Measurements from ENCODE around the gene RASAL2.

RASAL2 gene

DNA sequence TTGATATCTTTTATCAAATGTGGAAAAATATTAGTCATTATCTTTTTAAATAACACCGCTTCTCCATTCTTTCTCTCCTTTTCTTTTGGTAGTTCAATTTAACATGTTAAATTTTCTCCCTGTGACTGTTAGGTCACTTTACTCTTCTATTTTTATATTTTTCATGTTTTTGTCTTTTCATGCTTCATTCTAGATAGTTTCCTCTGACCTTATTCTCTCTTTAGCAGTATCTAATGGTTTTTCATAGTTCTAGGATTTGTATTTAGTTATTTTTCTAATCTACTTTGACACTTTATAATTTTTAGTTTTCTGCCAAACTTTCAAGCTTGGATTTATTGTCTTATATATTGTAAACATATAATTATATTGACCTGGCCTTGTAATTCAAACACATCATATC lies 116.0 kb downstream of the RASAL2 start:
- TF ChIP-seq, protein P1, sequence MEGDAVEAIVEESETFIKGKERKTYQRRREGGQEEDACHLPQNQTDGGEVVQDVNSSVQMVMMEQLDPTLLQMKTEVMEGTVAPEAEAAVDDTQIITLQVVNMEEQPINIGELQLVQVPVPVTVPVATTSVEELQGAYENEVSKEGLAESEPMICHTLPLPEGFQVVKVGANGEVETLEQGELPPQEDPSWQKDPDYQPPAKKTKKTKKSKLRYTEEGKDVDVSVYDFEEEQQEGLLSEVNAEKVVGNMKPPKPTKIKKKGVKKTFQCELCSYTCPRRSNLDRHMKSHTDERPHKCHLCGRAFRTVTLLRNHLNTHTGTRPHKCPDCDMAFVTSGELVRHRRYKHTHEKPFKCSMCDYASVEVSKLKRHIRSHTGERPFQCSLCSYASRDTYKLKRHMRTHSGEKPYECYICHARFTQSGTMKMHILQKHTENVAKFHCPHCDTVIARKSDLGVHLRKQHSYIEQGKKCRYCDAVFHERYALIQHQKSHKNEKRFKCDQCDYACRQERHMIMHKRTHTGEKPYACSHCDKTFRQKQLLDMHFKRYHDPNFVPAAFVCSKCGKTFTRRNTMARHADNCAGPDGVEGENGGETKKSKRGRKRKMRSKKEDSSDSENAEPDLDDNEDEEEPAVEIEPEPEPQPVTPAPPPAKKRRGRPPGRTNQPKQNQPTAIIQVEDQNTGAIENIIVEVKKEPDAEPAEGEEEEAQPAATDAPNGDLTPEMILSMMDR (IDR thresholded peaks at IDR 0.05; ENCODE audit: control insufficient read depth, insufficient read depth, low read depth, low read length, missing control alignments) = no peak
- DNase-seq (ENCODE audit: low read depth) = no peak
- no peak overlapping the region for H3K4me3 ChIP-seq (ENCODE audit: control insufficient read depth, low read depth, low read length)

- no peak for DNase-seq (ENCODE audit: low read depth)
Measured at GRCh38 chr1:178218550-178218949, 124.6 kb downstream of the RASAL2 start.

GRCh38 chr1:178220094-178220493 lies 126.2 kb downstream of the RASAL2 start:
- DNase-seq (ENCODE audit: low read depth) = no peak
- H3K4me3 ChIP-seq (ENCODE audit: control insufficient read depth, low read depth, low read length) = no peak overlapping the region
- TF ChIP-seq, protein P1 (IDR thresholded peaks at IDR 0.05; ENCODE audit: control insufficient read depth, insufficient read depth, low read depth, low read length, missing control alignments) = no peak

More at GRCh38 chr1:178218550-178218949, 124.6 kb downstream of the RASAL2 start:
- TF ChIP-seq, protein P1 (IDR thresholded peaks at IDR 0.05; ENCODE audit: control insufficient read depth, insufficient read depth, low read depth, low read length, missing control alignments) = no peak
- no peak overlapping the region for H3K4me3 ChIP-seq (ENCODE audit: control insufficient read depth, low read depth, low read length)

DNA sequence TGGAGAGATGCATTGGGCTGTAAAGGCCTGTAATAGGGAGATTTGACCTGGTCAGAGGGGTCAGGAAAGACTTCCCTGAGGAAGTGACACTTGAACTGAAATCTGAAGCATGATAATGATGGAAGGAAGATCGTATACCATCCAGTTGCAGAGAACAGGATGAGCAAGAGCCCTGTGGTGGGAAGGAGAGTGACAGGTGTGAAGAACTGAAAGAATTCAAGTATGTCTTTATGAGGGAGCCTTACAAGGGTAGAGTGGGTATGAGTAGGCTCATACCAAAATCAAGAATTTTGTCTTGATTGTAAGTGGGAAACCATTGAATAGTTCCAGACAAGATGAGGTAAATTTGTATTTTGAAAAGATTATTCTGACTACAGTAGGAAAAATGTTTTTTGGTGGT lies 129.4 kb downstream of the RASAL2 start:
- TF ChIP-seq, protein P1 (IDR thresholded peaks at IDR 0.05; ENCODE audit: control insufficient read depth, insufficient read depth, low read depth, low read length, missing control alignments) = no peak
- DNase-seq (ENCODE audit: low read depth) = no peak
- no peak overlapping the region for H3K4me3 ChIP-seq (ENCODE audit: control insufficient read depth, low read depth, low read length)

- TF ChIP-seq, protein P1 (IDR thresholded peaks at IDR 0.05; ENCODE audit: control insufficient read depth, insufficient read depth, low read depth, low read length, missing control alignments) = no peak
- no peak for DNase-seq (ENCODE audit: low read depth)
- no peak overlapping the region for H3K4me3 ChIP-seq (ENCODE audit: control insufficient read depth, low read depth, low read length)
Measured at GRCh38 chr1:178224358-178224757, 130.5 kb downstream of the RASAL2 start.

DNA sequence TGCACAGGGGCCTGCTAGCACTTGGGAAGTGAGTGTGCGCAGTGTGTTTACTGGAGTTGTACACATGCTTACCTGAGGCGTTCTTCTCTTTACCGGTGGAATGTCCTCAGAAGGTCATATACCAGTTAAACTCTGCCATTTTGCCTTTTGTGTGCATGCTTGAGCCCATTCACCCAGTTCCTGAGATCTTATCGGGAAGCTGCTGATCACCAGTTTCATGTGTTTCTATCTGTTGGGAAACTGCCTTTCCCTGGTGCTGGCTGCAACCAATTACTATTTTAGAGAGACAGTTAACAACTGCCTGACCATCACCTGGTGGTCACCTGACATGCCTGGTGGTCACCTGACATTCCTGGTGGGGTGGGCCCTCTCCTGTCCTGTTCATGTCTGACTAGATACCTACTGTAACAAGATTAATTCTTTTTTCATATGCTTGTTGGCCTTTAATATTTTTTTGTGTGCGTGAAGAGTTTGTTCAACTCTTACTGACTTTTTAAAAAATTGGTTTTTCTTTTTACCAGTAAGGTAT lies 137.0 kb downstream of the RASAL2 start:
- DNase-seq (ENCODE audit: low read depth) = no peak
- no peak overlapping the region for H3K4me3 ChIP-seq (ENCODE audit: control insufficient read depth, low read depth, low read length)
- TF ChIP-seq, protein P1 (IDR thresholded peaks at IDR 0.05; ENCODE audit: control insufficient read depth, insufficient read depth, low read depth, low read length, missing control alignments) = no peak

DNA sequence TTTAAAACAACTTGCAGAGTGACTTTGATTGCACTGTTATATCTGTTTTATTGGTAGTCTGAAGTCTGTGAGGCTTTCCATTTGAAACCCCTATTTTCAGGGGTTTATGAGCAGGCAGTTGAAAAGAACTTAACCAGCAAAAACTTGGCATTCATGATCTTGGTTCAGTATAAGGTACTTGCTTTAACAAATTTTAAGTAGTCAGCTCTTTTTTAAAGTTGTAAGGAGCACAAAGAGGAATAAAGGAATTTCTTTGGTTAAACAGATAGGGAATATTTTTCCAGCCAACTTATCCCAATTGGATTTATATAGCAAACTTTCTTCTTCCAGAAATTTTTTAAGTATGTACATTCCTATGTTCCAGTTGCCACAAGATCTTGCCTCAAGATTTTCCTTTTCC lies 138.2 kb downstream of the RASAL2 start:
- DNase-seq (ENCODE audit: low read depth) = no peak
- TF ChIP-seq, protein P1 (IDR thresholded peaks at IDR 0.05; ENCODE audit: control insufficient read depth, insufficient read depth, low read depth, low read length, missing control alignments) = no peak
- no peak overlapping the region for H3K4me3 ChIP-seq (ENCODE audit: control insufficient read depth, low read depth, low read length)
